OCI-LY7 (cell line): ENCODE results near the gene RSPRY1. TPM values are rescaled to one million over a fixed set of nuclear protein-coding genes. Genes with fewer than 3 reads are reported as not detected.

ENCODE experiments used
- BruUV-seq: library from RNA; stranded (reverse); fragments of 400-500 nt; replicated peaks from 2 replicates; lab custom pipeline; 2021; lab: Mats Ljungman, UMichigan
- CTCF ChIA-PET: fragments of 300-600 bp; sonication (Branson Sonifier 250); formaldehyde crosslinking; loops from one replicate; lab custom pipeline; 2022; ENCODE audit warnings: antibody characterized with exemption; ENCODE audit not compliant: unreplicated experiment; lab: Charles Lee
- POLR2A ChIA-PET: fragments of 300-600 bp; sonication (Branson Sonifier 250); formaldehyde crosslinking; loops from one replicate; lab custom pipeline; 2022; ENCODE audit warnings: antibody characterized with exemption; lab: Charles Lee
- DNase-seq: peaks from one replicate; pipeline ENCODE4 v3.0.0-alpha.2; 2015; ENCODE audit warnings: low spot score
- H2AFZ ChIP-seq: fragments of 200-600 bp; sonication (generic), shearing (Covaris generic); 2 replicates; pipeline ENCODE4 v1.6.1; 2014; ENCODE audit warnings: mild to moderate bottlenecking, antibody characterized with exemption, low read length, moderate library complexity
- H3K27ac ChIP-seq: fragments of 200-600 bp; sonication (generic); 2 replicates; pipeline ENCODE4 v1.5.1; 2014; ENCODE audit warnings: mixed run types, low read depth, mild to moderate bottlenecking, moderate library complexity, low read length, inconsistent platforms; ENCODE audit not compliant: poor library complexity, severe bottlenecking
- H3K36me3 ChIP-seq: fragments of 200-600 bp; sonication (generic); 2 replicates; pipeline ENCODE4 v1.6.1; 2014; ENCODE audit warnings: mild to moderate bottlenecking, antibody characterized with exemption, low read length, moderate library complexity, mixed read lengths; ENCODE audit not compliant: insufficient read depth
- H3K4me1 ChIP-seq: fragments of 200-600 bp; sonication (generic); 2 replicates; pipeline ENCODE4 v1.5.1; 2014; ENCODE audit warnings: mild to moderate bottlenecking, low read length; ENCODE audit not compliant: insufficient read depth, poor library complexity, severe bottlenecking
- H3K4me2 ChIP-seq: fragments of 200-600 bp; sonication (generic); 2 replicates; pipeline ENCODE4 v1.6.1; 2014; ENCODE audit warnings: mild to moderate bottlenecking, low read length
- H3K4me3 ChIP-seq: fragments of 200-600 bp; sonication (generic); 2 replicates; pipeline ENCODE4 v1.5.1; 2014; ENCODE audit warnings: mild to moderate bottlenecking, low read depth, low read length; ENCODE audit not compliant: poor library complexity, severe bottlenecking
- H3K79me2 ChIP-seq: fragments of 200-600 bp; sonication (generic); 2 replicates; pipeline ENCODE4 v1.6.1; 2016; ENCODE audit warnings: low read depth, mild to moderate bottlenecking, low read length, moderate library complexity, mixed read lengths; ENCODE audit not compliant: insufficient read depth
- H3K9me2 ChIP-seq: fragments of 200-600 bp; sonication (generic); 2 replicates; pipeline ENCODE4 v1.6.1; 2016; ENCODE audit warnings: mild to moderate bottlenecking, low read length, mixed read lengths; ENCODE audit not compliant: insufficient read depth
- H3K9me3 ChIP-seq: fragments of 200-600 bp; sonication (generic); 2 replicates; pipeline ENCODE4 v1.6.1; 2014; ENCODE audit warnings: mild to moderate bottlenecking, mixed run types, low read length, mixed read lengths
- H4K20me1 ChIP-seq: fragments of 200-600 bp; sonication (generic); 2 replicates; pipeline ENCODE4 v1.6.1; 2014; ENCODE audit warnings: mild to moderate bottlenecking, antibody characterized with exemption, low read length, moderate library complexity, mixed read lengths; ENCODE audit not compliant: insufficient read depth
- EZH2phosphoT487 ChIP-seq: fragments of 200-600 bp; sonication (generic); IDR thresholded peaks from 2 replicates; pipeline ENCODE4 v1.6.1; 2018; ENCODE audit warnings: low read depth, borderline replicate concordance, mild to moderate bottlenecking, mixed run types, antibody characterized with exemption, low read length, moderate library complexity, mixed read lengths
- intact Hi-C: fragments of 100-400 bp; cut with micrococcal nuclease; formaldehyde crosslinking; loops from one replicate; pipeline ENCODE4 v1.10.0; 2022; ENCODE audit not compliant: unreplicated experiment
- total RNA-seq, 2 experiments: library from RNA; depleted of rRNA in 1 of 2; stranded (reverse); fragments of >200 nt in 1 of 2; shearing (Covaris generic) in 1 of 2; gene quantifications; 2 replicates each; pipeline ENCODE4 v1.2.3, GENCODE V29; 2014 to 2022
- TF ChIP-seq, protein P1 (sequence below): fragments of 200-600 bp; sonication (generic); conservative IDR thresholded peaks from 2 replicates; pipeline ENCODE4 v1.5.1; 2014; ENCODE audit warnings: mild to moderate bottlenecking, antibody characterized with exemption, low read length, moderate library complexity, mixed read lengths

RSPRY1 gene
- total RNA-seq, 2 experiments from 2014 or later, result 17.1 to 25.2 TPM

- intact Hi-C loops, result no loop called here
- Histone ChIP-seq H3K9me3 (no peaks in the 10 kb centered on the region), H3K36me3 (no peaks in the 10 kb centered on the region), H3K4me3 (no peak overlapping the region), H2AFZ (no peak overlapping the region), H3K79me2 (no peaks in the 10 kb centered on the region), H3K4me1 (peaks cover 62% of the 10 kb centered on the region), H3K27ac (no peak overlapping the region), H3K4me2 (no peak overlapping the region), H3K9me2 (no peaks in the 10 kb centered on the region), H4K20me1 (no peaks in the 10 kb centered on the region)
- BruUV-seq, result no TSS peak
- POLR2A ChIA-PET, result interaction anchor here (0.7 to 1.6 kb wide), 2 partner anchors 25 to 53 kb away, joined by 3 to 9 read pairs; partner anchors contain the start of gene CPNE2
- CTCF ChIA-PET, result no interaction called here
- DNase-seq, result no peak
- TF ChIP-seq, protein P1, sequence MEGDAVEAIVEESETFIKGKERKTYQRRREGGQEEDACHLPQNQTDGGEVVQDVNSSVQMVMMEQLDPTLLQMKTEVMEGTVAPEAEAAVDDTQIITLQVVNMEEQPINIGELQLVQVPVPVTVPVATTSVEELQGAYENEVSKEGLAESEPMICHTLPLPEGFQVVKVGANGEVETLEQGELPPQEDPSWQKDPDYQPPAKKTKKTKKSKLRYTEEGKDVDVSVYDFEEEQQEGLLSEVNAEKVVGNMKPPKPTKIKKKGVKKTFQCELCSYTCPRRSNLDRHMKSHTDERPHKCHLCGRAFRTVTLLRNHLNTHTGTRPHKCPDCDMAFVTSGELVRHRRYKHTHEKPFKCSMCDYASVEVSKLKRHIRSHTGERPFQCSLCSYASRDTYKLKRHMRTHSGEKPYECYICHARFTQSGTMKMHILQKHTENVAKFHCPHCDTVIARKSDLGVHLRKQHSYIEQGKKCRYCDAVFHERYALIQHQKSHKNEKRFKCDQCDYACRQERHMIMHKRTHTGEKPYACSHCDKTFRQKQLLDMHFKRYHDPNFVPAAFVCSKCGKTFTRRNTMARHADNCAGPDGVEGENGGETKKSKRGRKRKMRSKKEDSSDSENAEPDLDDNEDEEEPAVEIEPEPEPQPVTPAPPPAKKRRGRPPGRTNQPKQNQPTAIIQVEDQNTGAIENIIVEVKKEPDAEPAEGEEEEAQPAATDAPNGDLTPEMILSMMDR, result no peak
- TF ChIP-seq EZH2phosphoT487, result no peak
These were observed 40.8 kb upstream of the RSPRY1 start for GRCh38 chr16:57145046-57146021.

DNA sequence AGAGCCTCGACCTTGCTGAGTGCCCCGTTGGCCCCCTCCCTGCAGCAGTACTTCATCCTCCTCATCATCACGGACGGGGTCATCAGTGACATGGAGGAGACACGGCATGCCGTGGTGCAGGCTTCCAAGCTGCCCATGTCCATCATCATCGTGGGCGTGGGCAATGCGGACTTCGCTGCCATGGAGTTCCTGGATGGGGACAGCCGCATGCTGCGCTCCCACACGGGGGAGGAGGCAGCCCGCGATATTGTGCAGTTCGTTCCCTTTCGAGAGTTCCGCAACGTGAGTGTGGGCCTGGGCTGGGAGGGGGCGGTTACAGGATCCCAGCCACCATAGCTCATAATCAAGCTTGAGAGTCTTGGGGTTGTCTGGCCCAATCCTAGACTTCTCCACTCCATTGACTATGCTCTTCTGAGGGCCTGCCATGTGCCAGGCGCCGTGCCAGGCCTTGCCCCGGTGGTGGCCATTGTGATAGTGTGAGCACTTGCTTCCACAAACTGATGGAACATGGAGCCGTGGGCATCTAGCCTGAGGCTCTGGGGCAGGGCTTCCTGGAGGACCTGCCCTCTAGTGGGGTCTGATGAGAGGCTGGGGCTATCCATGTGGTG, 40.0 kb upstream of the RSPRY1 start:
- H4K20me1 ChIP-seq, result no peaks in the 10 kb centered on the region
- H2AFZ ChIP-seq, result no peak overlapping the region
- DNase-seq, result no peak
- CTCF ChIA-PET, result no interaction called here
- H3K27ac ChIP-seq, result peak overlapping the region; percentile 72
- peaks cover 56% of the 10 kb centered on the region for H3K4me1 ChIP-seq
- no peak overlapping the region for H3K4me2 ChIP-seq
- no peaks in the 10 kb centered on the region for H3K9me3 ChIP-seq
- no peaks in the 10 kb centered on the region for H3K9me2 ChIP-seq
- intact Hi-C loops, result no loop called here
- POLR2A ChIA-PET, result interaction anchor here (0.7 kb wide), 1 partner anchor 26 kb away, joined by 3 read pairs; no protein-coding TSS in a partner anchor
- peaks cover 3% of the 10 kb centered on the region; the same call in 1 of the 2 replicates for H3K36me3 ChIP-seq
- H3K4me3 ChIP-seq, result no peak overlapping the region
- no TSS peak for BruUV-seq
- TF ChIP-seq, protein P1, result no peak
- no peak for TF ChIP-seq EZH2phosphoT487
- no peaks in the 10 kb centered on the region for H3K79me2 ChIP-seq
